ENCODE measurements around the gene TXNDC9.
"Not testable (repeated sequence)": the region's sequence is repeated elsewhere in the genome, so short reads cannot be mapped to it uniquely, and the experiment has no call there.

The TXNDC9 gene

GRCh38 chr2:99335911-99336803, at the start of gene TXNDC9:
TSS of gene TXNDC9 (minus strand) at chr2:99336333. CDS start at chr2:99333210, 3,123 bp downstream.
- Histone ChIP-seq H3K9ac (ENCODE audit: low read length) (peak within 1 kb of the TSS; percentile 80), H3K27me3 (ENCODE audit: control insufficient read depth, insufficient read depth, low read length) (no peaks in the 10 kb centered on the region), H3K4me1 (ENCODE audit: control insufficient read depth, insufficient read depth, low read length) (peaks cover 20% of the 10 kb centered on the region), H3K27ac (ENCODE audit: low read depth, low read length) (peak within 1 kb of the TSS; percentile 90), H3K4me3 (ENCODE audit: low read length) (peak within 1 kb of the TSS; percentile 98), H3K36me3 (ENCODE audit: control insufficient read depth, insufficient read depth, low read length) (no peaks in the 10 kb centered on the region)

DNA sequence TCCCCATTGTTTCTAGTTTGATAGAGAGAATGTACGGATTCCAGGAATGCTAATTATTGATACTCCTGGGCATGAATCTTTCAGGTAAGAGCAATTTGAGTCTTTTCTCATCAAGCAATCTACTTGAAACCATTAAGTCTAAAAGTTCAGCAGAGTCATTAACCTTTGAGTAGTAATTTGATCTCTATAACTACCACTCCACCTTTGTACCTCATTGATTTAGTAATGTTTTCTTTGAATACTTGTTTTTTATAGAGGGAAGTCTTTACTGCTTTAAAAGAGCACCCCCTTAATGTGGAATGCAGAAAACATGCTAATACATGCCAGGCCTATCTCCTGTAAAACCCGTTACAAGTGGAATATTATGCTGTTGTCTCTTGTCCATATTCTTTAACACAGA, 46.0 kb upstream of the TXNDC9 start:
- Histone ChIP-seq H3K4me3 (ENCODE audit: low read length) (no peak overlapping the region), H3K36me3 (ENCODE audit: control insufficient read depth, insufficient read depth, low read length) (peaks cover 14% of the 10 kb centered on the region), H3K27ac (ENCODE audit: low read depth, low read length) (no peak overlapping the region), H3K4me1 (ENCODE audit: control insufficient read depth, insufficient read depth, low read length) (no peaks in the 10 kb centered on the region), H3K9ac (ENCODE audit: low read length) (no peak overlapping the region), H3K27me3 (ENCODE audit: control insufficient read depth, insufficient read depth, low read length) (no peaks in the 10 kb centered on the region)

- Histone ChIP-seq H3K4me1 (ENCODE audit: control insufficient read depth, insufficient read depth, low read length) (no peaks in the 10 kb centered on the region), H3K36me3 (ENCODE audit: control insufficient read depth, insufficient read depth, low read length) (peaks cover 21% of the 10 kb centered on the region), H3K27ac (ENCODE audit: low read depth, low read length) (no peak overlapping the region), H3K9ac (ENCODE audit: low read length) (no peak overlapping the region), H3K4me3 (ENCODE audit: low read length) (no peak overlapping the region), H3K27me3 (ENCODE audit: control insufficient read depth, insufficient read depth, low read length) (no peaks in the 10 kb centered on the region)
Observed at GRCh38 chr2:99380376-99381010, 44.4 kb upstream of the TXNDC9 start.

- no peaks in the 10 kb centered on the region for H3K27me3 ChIP-seq (ENCODE audit: control insufficient read depth, insufficient read depth, low read length)
- peaks cover 23% of the 10 kb centered on the region for H3K36me3 ChIP-seq (ENCODE audit: control insufficient read depth, insufficient read depth, low read length)
- no peak overlapping the region for H3K9ac ChIP-seq (ENCODE audit: low read length)
- no peak overlapping the region for H3K27ac ChIP-seq (ENCODE audit: low read depth, low read length)
- no peak overlapping the region for H3K4me3 ChIP-seq (ENCODE audit: low read length)
- no peaks in the 10 kb centered on the region for H3K4me1 ChIP-seq (ENCODE audit: control insufficient read depth, insufficient read depth, low read length)
Observed at GRCh38 chr2:99377879-99378278, 41.7 kb upstream of the TXNDC9 start.

- H3K9ac ChIP-seq (ENCODE audit: low read length): no peak overlapping the region
- H3K4me3 ChIP-seq (ENCODE audit: low read length): no peak overlapping the region
- H3K4me1 ChIP-seq (ENCODE audit: control insufficient read depth, insufficient read depth, low read length): no peaks in the 10 kb centered on the region
- H3K36me3 ChIP-seq (ENCODE audit: control insufficient read depth, insufficient read depth, low read length): peaks cover 23% of the 10 kb centered on the region
- H3K27ac ChIP-seq (ENCODE audit: low read depth, low read length): no peak overlapping the region
- no peaks in the 10 kb centered on the region for H3K27me3 ChIP-seq (ENCODE audit: control insufficient read depth, insufficient read depth, low read length)
Observed at GRCh38 chr2:99376254-99376864, 40.2 kb upstream of the TXNDC9 start.

DNA sequence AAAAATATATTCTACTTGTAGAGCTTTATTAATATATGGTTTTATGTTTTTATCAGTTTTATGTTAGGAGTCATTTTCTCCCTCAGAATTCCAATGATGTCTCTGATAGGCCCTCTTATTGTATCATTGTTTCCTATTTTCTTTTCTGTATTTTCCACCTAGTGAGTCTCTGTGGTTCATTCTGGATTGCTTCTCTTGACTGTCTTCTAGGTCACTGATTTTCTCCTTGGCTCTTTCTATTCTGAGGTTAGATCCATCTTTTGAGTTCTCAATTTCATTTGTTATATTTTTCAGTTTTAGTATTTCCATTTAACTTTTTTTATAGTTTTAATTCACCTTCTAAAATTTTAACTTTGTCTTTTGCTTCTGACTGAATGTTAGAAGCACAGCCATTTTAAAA, 38.6 kb upstream of the TXNDC9 start:
- Histone ChIP-seq H3K4me1 (ENCODE audit: control insufficient read depth, insufficient read depth, low read length) (no peaks in the 10 kb centered on the region), H3K27ac (ENCODE audit: low read depth, low read length) (no peak overlapping the region), H3K36me3 (ENCODE audit: control insufficient read depth, insufficient read depth, low read length) (peaks cover 20% of the 10 kb centered on the region), H3K9ac (ENCODE audit: low read length) (no peak overlapping the region), H3K4me3 (ENCODE audit: low read length) (no peak overlapping the region), H3K27me3 (ENCODE audit: control insufficient read depth, insufficient read depth, low read length) (no peaks in the 10 kb centered on the region)

GRCh38 chr2:99373144-99373543, 37.0 kb upstream of the TXNDC9 start:
- Histone ChIP-seq H3K27ac (ENCODE audit: low read depth, low read length) (no peak overlapping the region), H3K9ac (ENCODE audit: low read length) (no peak overlapping the region), H3K4me1 (ENCODE audit: control insufficient read depth, insufficient read depth, low read length) (no peaks in the 10 kb centered on the region), H3K27me3 (ENCODE audit: control insufficient read depth, insufficient read depth, low read length) (no peaks in the 10 kb centered on the region), H3K4me3 (ENCODE audit: low read length) (no peak overlapping the region), H3K36me3 (ENCODE audit: control insufficient read depth, insufficient read depth, low read length) (peaks cover 20% of the 10 kb centered on the region)

GRCh38 chr2:99368854-99369253, 32.7 kb upstream of the TXNDC9 start:
- not testable (repeated sequence) for H3K4me1 ChIP-seq (ENCODE audit: control insufficient read depth, insufficient read depth, low read length); H3K4me3 ChIP-seq (ENCODE audit: low read length); H3K27ac ChIP-seq (ENCODE audit: low read depth, low read length); H3K9ac ChIP-seq (ENCODE audit: low read length); H3K27me3 ChIP-seq (ENCODE audit: control insufficient read depth, insufficient read depth, low read length)
- peaks cover 26% of the 10 kb centered on the region for H3K36me3 ChIP-seq (ENCODE audit: control insufficient read depth, insufficient read depth, low read length)

GRCh38 chr2:99365661-99366060, 29.5 kb upstream of the TXNDC9 start:
- no peaks in the 10 kb centered on the region for H3K4me1 ChIP-seq (ENCODE audit: control insufficient read depth, insufficient read depth, low read length)
- no peak overlapping the region for H3K9ac ChIP-seq (ENCODE audit: low read length)
- peaks cover 19% of the 10 kb centered on the region for H3K36me3 ChIP-seq (ENCODE audit: control insufficient read depth, insufficient read depth, low read length)
- no peak overlapping the region for H3K4me3 ChIP-seq (ENCODE audit: low read length)
- H3K27me3 ChIP-seq (ENCODE audit: control insufficient read depth, insufficient read depth, low read length): no peaks in the 10 kb centered on the region
- no peak overlapping the region for H3K27ac ChIP-seq (ENCODE audit: low read depth, low read length)

DNA sequence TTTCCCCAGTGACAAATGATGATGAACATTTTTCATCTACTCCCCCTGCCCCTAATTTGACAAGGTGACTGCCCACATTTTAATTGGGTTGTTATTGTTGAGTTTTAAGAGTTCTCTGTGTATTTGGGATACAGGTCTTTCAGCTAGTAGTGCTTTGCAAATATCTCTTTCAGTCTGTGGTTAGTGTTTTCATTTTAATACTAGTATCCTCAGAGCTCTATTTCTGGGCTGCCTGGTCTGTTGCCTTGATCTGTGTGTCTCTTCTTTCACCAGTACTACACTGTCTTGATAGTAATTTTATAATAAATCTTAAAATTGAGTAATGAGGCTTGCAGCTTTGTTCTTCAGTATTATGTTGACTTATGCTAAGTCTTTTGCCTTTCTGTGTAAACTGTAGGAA, 20.7 kb upstream of the TXNDC9 start:
- Histone ChIP-seq H3K9ac (ENCODE audit: low read length) (no peak overlapping the region), H3K36me3 (ENCODE audit: control insufficient read depth, insufficient read depth, low read length) (no peaks in the 10 kb centered on the region), H3K27ac (ENCODE audit: low read depth, low read length) (no peak overlapping the region), H3K4me1 (ENCODE audit: control insufficient read depth, insufficient read depth, low read length) (no peaks in the 10 kb centered on the region), H3K27me3 (ENCODE audit: control insufficient read depth, insufficient read depth, low read length) (no peaks in the 10 kb centered on the region), H3K4me3 (ENCODE audit: low read length) (no peak overlapping the region)

DNA sequence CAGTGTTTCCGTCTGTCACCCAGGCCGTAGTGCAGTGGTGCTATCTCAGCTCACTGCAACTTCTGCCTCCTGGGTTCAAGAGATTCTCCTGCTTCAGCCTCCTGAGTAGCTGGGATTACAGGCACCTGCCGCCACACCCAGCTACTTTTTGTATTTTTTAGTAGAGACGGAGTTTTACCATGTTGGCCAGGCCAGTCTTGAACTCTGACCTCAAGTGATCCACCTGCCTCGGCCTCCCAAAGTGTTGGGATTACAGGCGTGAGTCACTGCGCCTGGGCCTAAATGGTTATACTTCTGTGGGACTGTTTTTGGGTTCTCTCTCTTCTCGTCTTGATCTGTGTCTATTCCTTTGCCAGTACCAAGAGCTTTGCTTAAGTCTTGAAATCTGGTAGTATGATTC, 18.7 kb upstream of the TXNDC9 start:
- not testable (repeated sequence) for H3K4me1 ChIP-seq (ENCODE audit: control insufficient read depth, insufficient read depth, low read length); H3K9ac ChIP-seq (ENCODE audit: low read length); H3K4me3 ChIP-seq (ENCODE audit: low read length); H3K27me3 ChIP-seq (ENCODE audit: control insufficient read depth, insufficient read depth, low read length); H3K27ac ChIP-seq (ENCODE audit: low read depth, low read length); H3K36me3 ChIP-seq (ENCODE audit: control insufficient read depth, insufficient read depth, low read length)

- Histone ChIP-seq H3K4me1 (ENCODE audit: control insufficient read depth, insufficient read depth, low read length) (no peaks in the 10 kb centered on the region), H3K36me3 (ENCODE audit: control insufficient read depth, insufficient read depth, low read length) (no peaks in the 10 kb centered on the region), H3K27ac (ENCODE audit: low read depth, low read length) (no peak overlapping the region), H3K27me3 (ENCODE audit: control insufficient read depth, insufficient read depth, low read length) (no peaks in the 10 kb centered on the region), H3K4me3 (ENCODE audit: low read length) (no peak overlapping the region), H3K9ac (ENCODE audit: low read length) (no peak overlapping the region)
Observed at GRCh38 chr2:99354070-99354469, 17.9 kb upstream of the TXNDC9 start.
